Measurements from ENCODE around the gene FAM9C.
"Not testable (repeated sequence)": the region's sequence is repeated elsewhere in the genome, so short reads cannot be mapped to it uniquely, and the experiment has no call there.

DNA sequence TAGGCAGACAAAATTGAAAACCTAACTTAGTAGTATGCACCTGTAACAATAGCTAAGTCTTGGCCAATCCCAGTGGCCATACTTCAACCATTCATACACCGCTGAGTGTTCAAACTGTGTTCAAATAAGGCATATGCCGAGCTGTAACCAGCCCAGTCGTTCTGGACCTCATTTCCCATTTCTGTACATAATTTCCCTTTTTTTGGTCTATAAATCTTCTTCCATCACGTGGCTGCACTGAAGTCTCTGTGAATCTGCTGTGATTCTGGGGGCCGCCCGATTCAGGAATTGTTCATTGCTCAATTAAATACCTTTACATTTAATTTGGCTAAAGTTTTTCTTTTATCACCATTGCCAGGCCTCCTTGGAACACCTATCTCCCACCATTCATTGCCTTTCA is 27.7 kb downstream of the FAM9C start:
- TF ChIP-seq EZH2 (IDR thresholded peaks at IDR 0.05; ENCODE audit: insufficient read depth, poor library complexity, severe bottlenecking); EZH2phosphoT487 (IDR thresholded peaks at IDR 0.05; ENCODE audit: insufficient read depth, low read depth): not testable (repeated sequence)
